Naive thymus-derived CD4-positive, alpha-beta T cell (primary cell): ENCODE data around the gene IL15. TPM values are rescaled to one million over a fixed set of nuclear protein-coding genes. Genes with fewer than 3 reads are reported as not detected.
"Not testable (repeated sequence)": the region's sequence is repeated elsewhere in the genome, so short reads cannot be mapped to it uniquely, and the experiment has no call there.

Experiments used
- ATAC-seq: fragments of 150-1000 bp; cut with Tn5 transposase; 2 replicates; pipeline ENCODE4 v1.10.0; 2021; ENCODE audit warnings: mild to moderate bottlenecking, moderate library complexity
- CTCF ChIA-PET: fragments of 350-600 bp; sonication (Branson Sonifier 250); formaldehyde crosslinking; loops from one replicate; lab custom pipeline; 2021; ENCODE audit warnings: antibody characterized with exemption; lab: Charles Lee
- POLR2A ChIA-PET: fragments of 350-600 bp; sonication (Branson Sonifier 250); formaldehyde crosslinking; loops from one replicate; lab custom pipeline; 2021; ENCODE audit warnings: antibody characterized with exemption, inconsistent platforms; lab: Charles Lee
- DNase-seq, 9 donors: peaks; one replicate each; pipeline versions ENCODE4 v3.0.0 to v3.0.0-alpha.2; 2020 to 2022; ENCODE audit warnings: mixed read lengths in 1 of 9
- H3K27ac ChIP-seq: one replicate; pipeline ENCODE4 v1.7.0; 2013; ENCODE audit warnings: mild to moderate bottlenecking, low read depth, low read length, moderate library complexity
- H3K27me3 ChIP-seq, 2 donors: one replicate each; pipeline ENCODE4 v1.7.0; 2013; ENCODE audit warnings: low read length in 2 of 2, mild to moderate bottlenecking in 2 of 2, moderate library complexity in 2 of 2; ENCODE audit not compliant: control insufficient read depth in 2 of 2, insufficient read depth in 2 of 2
- H3K36me3 ChIP-seq, 3 experiments: 1 replicate in 2 of 3; 2 replicates in 1 of 3; pipeline ENCODE4 v1.7.0; 2013; ENCODE audit warnings: low read length in 3 of 3, mild to moderate bottlenecking in 3 of 3, moderate library complexity in 1 of 3; ENCODE audit not compliant: insufficient read depth in 3 of 3, control insufficient read depth in 2 of 3
- H3K4me1 ChIP-seq, 2 donors: one replicate each; pipeline ENCODE4 v1.7.0; 2013; ENCODE audit warnings: low read length in 2 of 2, mild to moderate bottlenecking in 2 of 2, moderate library complexity in 1 of 2; ENCODE audit not compliant: control insufficient read depth in 2 of 2, insufficient read depth in 2 of 2
- H3K4me3 ChIP-seq: 2 replicates; pipeline ENCODE4 v1.7.0; 2013; ENCODE audit warnings: mild to moderate bottlenecking, low read length
- H3K9me3 ChIP-seq, 3 experiments: 1 replicate in 2 of 3; 2 replicates in 1 of 3; pipeline ENCODE4 v1.7.0; 2013; ENCODE audit warnings: low read length in 3 of 3; ENCODE audit not compliant: control insufficient read depth in 2 of 3
- H3K27ac Mint-ChIP-seq, 9 donors: one replicate each; pipeline ENCODE4 v1.8.0; 2020 to 2022; ENCODE audit warnings: mixed read lengths in 9 of 9, mild to moderate bottlenecking in 8 of 9, moderate library complexity in 5 of 9, inconsistent platforms in 2 of 9
- H3K27me3 Mint-ChIP-seq, 5 donors: one replicate each; pipeline ENCODE4 v1.8.0; 2021 to 2022; ENCODE audit warnings: mixed read lengths in 5 of 5, mild to moderate bottlenecking in 1 of 5
- H3K36me3 Mint-ChIP-seq, 5 donors: one replicate each; pipeline ENCODE4 v1.8.0; 2020 to 2022; ENCODE audit warnings: mixed read lengths in 5 of 5, mild to moderate bottlenecking in 3 of 5, inconsistent platforms in 1 of 5
- H3K4me1 Mint-ChIP-seq, 7 donors: one replicate each; pipeline ENCODE4 v1.8.0; 2020 to 2022; ENCODE audit warnings: mixed read lengths in 7 of 7, mild to moderate bottlenecking in 3 of 7, inconsistent platforms in 1 of 7
- H3K4me3 Mint-ChIP-seq, 10 donors: one replicate each; pipeline ENCODE4 v1.8.0; 2020 to 2022; ENCODE audit warnings: mild to moderate bottlenecking in 10 of 10, mixed read lengths in 10 of 10, moderate library complexity in 6 of 10, inconsistent platforms in 2 of 10
- H3K9me3 Mint-ChIP-seq, 11 donors: one replicate each; pipeline ENCODE4 v1.8.0; 2020 to 2022; ENCODE audit warnings: mixed read lengths in 11 of 11, mild to moderate bottlenecking in 4 of 11, inconsistent platforms in 1 of 11, moderate library complexity in 1 of 11
- intact Hi-C, 2 donors: fragments of 100-400 bp; cut with micrococcal nuclease; formaldehyde crosslinking; loops; one replicate each; pipeline ENCODE4 v1.15.1; 2023
- polyA plus RNA-seq, 2 donors: library from polyadenylated mRNA; unstranded; fragments of 300-500 nt; fragmentation: Illumina TruSeq; gene quantifications; one replicate each; pipeline ENCODE4 v1.2.3, GENCODE V29; 2021
- total RNA-seq, 6 experiments: library from RNA in 5 of 6; stranded (reverse) in 5 of 6; gene quantifications; 1 replicate in 5 of 6; 2 replicates in 1 of 6; pipeline ENCODE4 v1.2.3 and lab custom pipeline; 2021 to 2026

IL15 gene
- total and polyA plus RNA-seq, 7 experiments from 2014 or later: 0.47 to 8.7 (median 0.64) TPM

DNA sequence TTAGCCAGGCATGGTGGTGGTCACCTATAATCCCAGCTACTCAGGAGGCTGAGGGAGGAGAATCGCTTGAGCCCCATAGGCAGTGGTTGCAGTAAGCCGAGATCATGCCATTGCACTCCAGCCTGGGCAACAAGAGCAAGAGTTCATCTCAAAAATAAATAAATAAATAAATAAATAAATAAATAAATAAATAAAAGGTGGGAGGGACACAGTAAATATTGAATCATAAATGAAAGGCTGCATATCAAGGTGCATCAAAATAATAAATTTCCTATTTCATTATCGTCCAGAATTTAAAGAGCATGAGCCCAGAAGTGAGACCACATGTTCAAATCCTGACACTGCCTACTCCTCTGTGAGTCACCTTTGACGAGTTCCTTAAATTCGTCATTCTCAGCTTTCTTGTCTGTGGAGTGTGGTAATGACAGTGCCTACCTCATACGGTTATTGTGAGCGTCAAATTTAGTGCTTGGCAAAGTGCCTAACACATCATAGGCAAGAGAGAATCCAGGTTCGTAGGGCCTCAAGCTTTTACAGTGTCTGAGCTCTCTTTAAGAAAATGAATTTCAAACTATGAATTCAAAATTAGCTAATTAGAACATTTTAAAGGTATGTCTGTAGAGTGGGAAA is 49.9 kb downstream of the IL15 start:
- ChIA-PET CTCF (no interaction called here), POLR2A (no interaction called here)
- intact Hi-C loops: no loop called here
- Histone ChIP-seq H3K27ac (no peak overlapping the region), H3K4me3 (no peak overlapping the region), H3K9me3 (no peaks in the 10 kb centered on the region), H3K36me3 (no peaks in the 10 kb centered on the region), H3K27me3 (no peaks in the 10 kb centered on the region), H3K4me1 (no peaks in the 10 kb centered on the region)
- Mint-ChIP-seq H3K9me3 (peaks cover 0 to 1% (median 0%) of the 10 kb centered on the region in 11 donors), H3K36me3 (peaks cover 0 to 4% (median 0%) of the 10 kb centered on the region in 5 donors), H3K27ac (no peak overlapping the region), H3K27me3 (peaks cover 0 to 4% (median 0%) of the 10 kb centered on the region in 5 donors), H3K4me3 (no peak overlapping the region), H3K4me1 (peaks cover 0 to 2% (median 0%) of the 10 kb centered on the region in 7 donors)
- ATAC-seq (peak; percentile 56), DNase-seq (no peak)

DNA sequence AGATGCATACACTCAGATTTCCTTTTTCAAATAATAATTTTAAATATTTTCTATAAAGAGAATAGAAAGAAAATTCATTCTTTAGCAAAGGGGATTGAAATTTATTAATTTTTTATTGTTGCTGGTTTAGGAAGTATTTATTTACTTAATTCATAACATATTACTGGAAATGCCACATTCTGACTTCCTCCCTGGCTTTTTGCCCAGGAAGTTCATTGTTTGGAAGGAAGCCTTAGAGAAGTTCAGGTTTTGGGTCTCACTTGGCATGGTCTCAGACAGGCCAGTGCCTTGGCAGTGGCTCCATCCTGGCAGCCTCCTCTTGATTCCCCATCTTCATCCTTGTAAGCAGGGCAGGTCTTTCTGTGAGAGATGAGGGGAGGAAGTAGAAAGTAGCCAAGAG is 50.5 kb downstream of the IL15 start:
- H3K27me3 ChIP-seq: no peaks in the 10 kb centered on the region
- Mint-ChIP-seq H3K4me3 (no peak overlapping the region), H3K36me3 (peaks cover 0 to 4% (median 0%) of the 10 kb centered on the region in 5 donors), H3K27me3 (peaks cover 0 to 4% (median 0%) of the 10 kb centered on the region in 5 donors), H3K9me3 (peaks cover 0 to 1% (median 0%) of the 10 kb centered on the region in 11 donors), H3K4me1 (peaks cover 0 to 2% (median 0%) of the 10 kb centered on the region in 7 donors), H3K27ac (no peak overlapping the region)
- no peaks in the 10 kb centered on the region for H3K36me3 ChIP-seq
- POLR2A ChIA-PET: no interaction called here
- no peak overlapping the region for H3K27ac ChIP-seq
- H3K9me3 ChIP-seq: no peaks in the 10 kb centered on the region
- ATAC-seq (no peak), DNase-seq (no peak)
- CTCF ChIA-PET: no interaction called here
- H3K4me3 ChIP-seq: no peak overlapping the region
- intact Hi-C loops: no loop called here
- H3K4me1 ChIP-seq: no peaks in the 10 kb centered on the region

- ATAC-seq, H3K36me3 ChIP-seq, H3K4me1 Mint-ChIP-seq, H3K27ac Mint-ChIP-seq, H3K36me3 Mint-ChIP-seq, H3K4me1 ChIP-seq, intact Hi-C loops, H3K4me3 Mint-ChIP-seq, DNase-seq, H3K9me3 Mint-ChIP-seq, H3K4me3 ChIP-seq, H3K27me3 ChIP-seq, H3K9me3 ChIP-seq, H3K27ac ChIP-seq, POLR2A ChIA-PET, H3K27me3 Mint-ChIP-seq: not testable (repeated sequence)
- CTCF ChIA-PET: interaction anchor here (0.7 kb wide), 1 partner anchor 1386 kb away, joined by 3 read pairs; no protein-coding TSS in a partner anchor
Observed at GRCh38 chr4:141689726-141690296, 53.4 kb downstream of the IL15 start.

DNA sequence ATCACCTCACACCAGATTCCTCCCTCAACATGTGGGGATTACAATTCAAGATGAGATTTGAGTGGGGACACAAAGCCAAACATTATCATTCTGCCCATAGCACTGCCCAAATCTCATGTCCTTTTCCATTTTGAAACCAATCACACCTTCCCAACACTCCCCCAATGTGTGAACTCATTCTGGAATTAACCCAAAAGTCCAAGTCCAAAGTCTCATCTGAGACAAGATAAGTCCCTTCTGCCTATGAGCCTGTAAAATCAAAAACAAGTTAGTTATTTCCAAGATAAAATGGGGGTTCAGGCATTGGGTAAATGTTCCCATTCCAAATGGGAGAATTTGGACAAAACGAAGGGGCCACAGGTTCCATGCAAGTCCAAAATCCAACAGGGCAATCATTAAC is 54.9 kb downstream of the IL15 start:
- H3K4me1 Mint-ChIP-seq, ATAC-seq, H3K4me3 Mint-ChIP-seq, H3K4me1 ChIP-seq, POLR2A ChIA-PET, H3K27ac Mint-ChIP-seq, H3K36me3 Mint-ChIP-seq, H3K36me3 ChIP-seq, DNase-seq, CTCF ChIA-PET, H3K9me3 Mint-ChIP-seq, H3K27me3 ChIP-seq, H3K9me3 ChIP-seq, H3K27ac ChIP-seq, H3K27me3 Mint-ChIP-seq, H3K4me3 ChIP-seq, intact Hi-C loops: not testable (repeated sequence)

GRCh38 chr4:141692081-141692480 is 55.7 kb downstream of the IL15 start:
- H3K4me1 Mint-ChIP-seq: no peaks in the 10 kb centered on the region
- Histone ChIP-seq H3K9me3 (no peaks in the 10 kb centered on the region), H3K4me1 (no peaks in the 10 kb centered on the region), H3K36me3 (no peaks in the 10 kb centered on the region), H3K4me3 (no peak overlapping the region), H3K27me3 (no peaks in the 10 kb centered on the region), H3K27ac (no peak overlapping the region)
- no peak for DNase-seq
- CTCF ChIA-PET: no interaction called here
- no peak overlapping the region for H3K27ac Mint-ChIP-seq
- POLR2A ChIA-PET: no interaction called here
- no peak overlapping the region for H3K4me3 Mint-ChIP-seq
- peaks cover 0 to 4% (median 0%) of the 10 kb centered on the region in 5 donors for H3K36me3 Mint-ChIP-seq
- intact Hi-C loops: no loop called here
- no peak for ATAC-seq
- H3K27me3 Mint-ChIP-seq: no peaks in the 10 kb centered on the region
- peaks cover 0 to 4% (median 0%) of the 10 kb centered on the region in 11 donors for H3K9me3 Mint-ChIP-seq

DNA sequence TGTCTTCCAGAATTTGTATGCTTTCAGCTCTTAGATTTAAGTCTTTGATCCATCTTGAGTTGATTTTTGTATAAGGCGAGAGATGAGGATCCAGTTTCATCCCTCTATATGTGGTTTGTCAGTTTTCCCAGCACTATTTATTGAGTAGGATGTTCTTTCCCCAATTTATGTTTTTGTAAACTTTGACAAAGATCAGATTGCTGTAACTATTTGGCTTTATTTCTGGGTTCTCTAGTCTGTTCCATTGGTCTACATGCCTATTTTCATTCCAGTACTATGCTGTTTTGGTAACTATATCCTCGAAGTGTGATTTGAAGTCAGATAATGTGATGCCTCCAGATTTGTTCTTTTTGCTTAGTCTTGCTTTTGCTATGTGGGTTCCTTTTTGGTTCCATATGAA is 60.7 kb downstream of the IL15 start:
- ATAC-seq (no peak), DNase-seq (no peak)
- intact Hi-C loops: no loop called here
- H3K27ac Mint-ChIP-seq: no peak overlapping the region
- ChIA-PET POLR2A (no interaction called here), CTCF (no interaction called here)
- peaks cover 0 to 6% (median 0%) of the 10 kb centered on the region in 11 donors for H3K9me3 Mint-ChIP-seq
- Histone ChIP-seq H3K9me3 (no peaks in the 10 kb centered on the region), H3K27ac (no peak overlapping the region), H3K4me1 (no peaks in the 10 kb centered on the region), H3K36me3 (no peaks in the 10 kb centered on the region), H3K27me3 (no peaks in the 10 kb centered on the region), H3K4me3 (no peak overlapping the region)
- H3K36me3 Mint-ChIP-seq: no peaks in the 10 kb centered on the region
- H3K27me3 Mint-ChIP-seq: peaks cover 0 to 9% (median 4%) of the 10 kb centered on the region in 5 donors
- H3K4me1 Mint-ChIP-seq: no peaks in the 10 kb centered on the region
- no peak overlapping the region for H3K4me3 Mint-ChIP-seq
